AG10803 (cell line): ENCODE results near the gene RHPN2.
A peak's percentile ranks its signal among the peaks of the same experiment; 100 is the strongest.
"Not testable (repeated sequence)": the region's sequence is repeated elsewhere in the genome, so short reads cannot be mapped to it uniquely, and the experiment has no call there.

Experiments
- DNase-seq: peaks from one replicate; pipeline ENCODE4 v3.0.0; 2010; ENCODE audit warnings: low read depth
- H3K4me3 ChIP-seq: 2 replicates; pipeline ENCODE4 v1.5.1; 2011; ENCODE audit warnings: mild to moderate bottlenecking, low read length, control low read depth
- CTCF ChIP-seq: conservative IDR thresholded peaks from 2 replicates; pipeline ENCODE4 v1.5.1; 2011; ENCODE audit warnings: mild to moderate bottlenecking, low read length, control low read depth, inconsistent platforms

Gene RHPN2

GRCh38 chr19:32976223-32976805 is 88.4 kb downstream of the RHPN2 start:
- H3K4me3 ChIP-seq = no peak overlapping the region
- peak; percentile 88 for TF ChIP-seq CTCF
- DNase-seq = peak; percentile 55

GRCh38 chr19:32971715-32972540 is 92.8 kb downstream of the RHPN2 start, which contains the start of the genes CEP89 and FAAP24:
CEP89 (minus strand) TSS chr19:32971958; CDS start chr19:32971874, 84 bp downstream.
FAAP24 (plus strand) TSS chr19:32972242; CDS start chr19:32973197, 955 bp downstream.
- DNase-seq = peak; percentile 99
- peak within 1 kb of the TSS; percentile 81 for H3K4me3 ChIP-seq
- no peak for TF ChIP-seq CTCF

- peak; percentile 3 for DNase-seq
- H3K4me3 ChIP-seq = peak overlapping the region; percentile 81
- no peak for TF ChIP-seq CTCF
Measured at GRCh38 chr19:32971012-32971595, 93.6 kb downstream of the RHPN2 start.

- no peak for DNase-seq
- TF ChIP-seq CTCF = no peak
- H3K4me3 ChIP-seq = no peak overlapping the region
Measured at GRCh38 chr19:32969549-32969948, 95.1 kb downstream of the RHPN2 start.

- no peak overlapping the region for H3K4me3 ChIP-seq
- no peak for DNase-seq
- TF ChIP-seq CTCF = no peak
Measured at GRCh38 chr19:32966750-32967149, 97.9 kb downstream of the RHPN2 start.

DNA sequence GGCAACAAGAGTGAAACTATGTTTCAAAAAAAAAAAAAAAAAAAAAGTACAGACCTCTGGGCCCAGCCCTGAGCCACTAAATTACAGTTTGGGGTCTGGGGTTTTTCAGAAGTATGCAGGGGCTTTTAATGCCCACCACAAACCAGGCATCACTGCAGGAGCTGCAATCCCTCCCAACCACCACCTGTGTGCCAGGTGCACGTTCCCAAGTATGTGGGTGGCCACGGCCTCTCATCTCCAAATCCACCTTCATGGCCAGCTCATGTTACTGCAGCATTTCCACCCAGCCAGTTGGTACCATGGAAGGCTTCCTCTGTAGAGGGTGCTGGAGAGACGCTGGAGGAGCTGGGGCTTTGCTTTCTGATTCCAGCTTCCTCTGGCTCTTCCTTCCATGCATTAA is 119.4 kb downstream of the RHPN2 start:
- TF ChIP-seq CTCF = no peak
- H3K4me3 ChIP-seq = no peak overlapping the region
- no peak for DNase-seq

- not testable (repeated sequence) for H3K4me3 ChIP-seq
- DNase-seq = peak; percentile 1
Measured at GRCh38 chr19:32941273-32941672, 123.4 kb downstream of the RHPN2 start.
